SKM-1 treated with dmso at 0.1 percent for 144 hours (cell line): ENCODE measurements around the gene GADL1.

ENCODE experiments used
- DNase-seq: peaks from one replicate; lab custom pipeline; 2025; ENCODE audit not compliant: unreplicated experiment; lab: John Stamatoyannopoulos, UW

The GADL1 gene

DNA sequence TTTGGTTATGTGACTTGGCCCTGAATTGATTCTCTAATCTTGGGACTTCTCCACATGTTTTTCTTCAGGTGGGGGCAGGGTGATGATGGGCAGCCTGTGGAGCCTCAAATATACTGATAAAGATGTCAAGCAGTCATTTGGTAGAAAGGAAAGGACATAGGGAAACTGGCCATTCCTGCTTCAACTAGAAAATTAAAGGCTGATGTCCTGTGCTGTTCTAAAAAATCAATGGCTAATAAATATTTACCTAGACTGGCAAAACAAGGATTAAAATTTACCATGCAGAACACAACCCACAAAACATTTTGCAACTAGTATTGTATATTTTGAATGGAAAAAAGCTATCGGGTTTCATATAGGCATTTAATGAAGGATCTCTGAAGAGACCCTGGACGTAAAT, 133.7 kb downstream of the GADL1 start:
- no peak for DNase-seq

DNA sequence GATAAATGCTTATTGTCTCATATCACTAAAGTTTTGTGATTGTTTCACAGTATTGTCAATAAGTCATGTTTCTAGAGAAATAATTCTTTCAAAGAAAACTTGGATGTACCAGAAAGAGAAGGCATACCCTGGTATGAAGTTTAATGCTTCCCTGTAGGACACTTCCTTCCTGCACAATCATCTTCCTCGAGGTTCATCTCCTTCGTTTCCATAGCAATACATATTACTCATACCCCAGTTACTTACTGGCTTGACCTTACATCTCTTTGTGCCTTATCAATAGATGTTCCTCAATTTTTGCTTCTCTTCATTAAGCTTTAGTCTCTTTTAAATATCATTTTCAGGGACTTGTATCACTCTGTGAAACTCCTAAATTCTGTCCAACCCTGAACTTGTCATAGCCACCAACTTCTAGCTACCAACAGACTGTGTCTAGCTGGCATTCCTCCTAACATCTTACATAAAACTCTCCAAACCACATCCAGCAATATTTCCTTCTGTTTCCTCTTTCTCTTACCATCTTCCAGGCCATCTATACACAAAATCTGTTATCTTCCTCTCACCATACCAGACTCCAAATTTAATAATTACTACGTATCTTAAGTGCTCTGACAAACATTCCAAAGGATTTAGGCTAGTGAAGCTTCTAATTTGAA, 134.3 kb downstream of the GADL1 start:
- DNase-seq = no peak

- no peak for DNase-seq
These were observed 138.2 kb downstream of the GADL1 start for GRCh38 chr3:30756218-30756617.

- DNase-seq = no peak
These were observed 140.0 kb downstream of the GADL1 start for GRCh38 chr3:30754426-30754825.

DNA sequence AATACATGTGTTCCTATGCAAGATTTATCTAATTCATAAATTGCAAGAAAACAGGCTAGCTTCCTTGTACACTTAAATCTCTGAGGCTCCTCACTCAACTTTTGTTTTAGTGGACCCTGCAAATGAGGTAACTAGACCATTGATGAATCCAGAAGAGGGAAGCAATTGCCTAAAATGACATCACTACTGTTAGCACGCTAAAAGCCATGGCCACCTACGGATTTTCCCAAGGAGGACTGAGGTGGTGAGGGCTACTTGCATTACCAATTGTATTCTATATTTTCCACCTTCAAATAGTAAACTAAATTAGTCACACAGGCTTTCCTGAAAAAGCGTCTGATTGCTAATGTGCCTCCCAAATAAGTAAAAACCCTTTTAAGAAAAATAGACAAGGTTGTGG, 140.7 kb downstream of the GADL1 start:
- DNase-seq = no peak

DNA sequence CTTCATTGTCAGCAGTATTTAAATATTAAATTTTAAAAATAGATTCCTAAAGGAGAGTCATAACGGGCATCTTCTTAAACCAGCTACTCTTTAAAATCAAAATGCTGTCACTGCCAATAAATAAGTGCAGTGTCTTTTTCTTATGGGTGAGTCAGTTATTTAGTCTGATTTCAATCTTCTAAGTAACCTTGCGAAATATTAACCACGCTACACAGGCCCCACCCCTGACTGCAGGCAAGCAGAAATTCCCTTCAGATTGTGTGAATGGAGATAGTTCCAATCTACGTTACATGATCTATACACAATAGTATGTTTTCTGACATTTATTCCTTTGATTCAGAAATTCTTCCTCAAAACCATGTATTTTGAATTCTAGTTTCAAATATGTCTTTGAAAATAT, 141.5 kb downstream of the GADL1 start:
- DNase-seq = peak; percentile 52

GRCh38 chr3:30752491-30752890, 142.0 kb downstream of the GADL1 start:
- no peak for DNase-seq

- DNase-seq = peak; percentile 34
These were observed 142.7 kb downstream of the GADL1 start for GRCh38 chr3:30751610-30752299.

DNA sequence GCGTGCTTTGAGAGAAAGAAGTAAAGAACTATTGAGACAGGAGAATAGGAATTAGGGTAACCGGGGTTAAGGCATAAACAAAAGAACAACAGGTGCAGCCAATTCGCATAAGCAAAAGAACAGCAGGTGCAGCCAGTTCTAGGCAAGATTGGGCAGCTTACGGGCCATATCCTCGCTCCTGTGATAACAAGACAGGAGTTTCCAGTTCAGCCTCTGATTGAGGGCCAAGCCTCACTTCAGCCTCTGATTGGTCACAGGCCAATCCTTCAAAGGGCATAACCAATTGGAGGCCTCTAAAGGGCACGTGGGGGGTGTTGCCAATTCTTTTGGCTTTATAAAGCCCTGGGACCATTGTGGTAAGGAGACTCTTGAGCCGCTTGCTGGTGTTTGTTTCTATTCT, 143.5 kb downstream of the GADL1 start:
- no peak for DNase-seq

GRCh38 chr3:30749230-30749629, 145.2 kb downstream of the GADL1 start:
- DNase-seq = no peak

DNA sequence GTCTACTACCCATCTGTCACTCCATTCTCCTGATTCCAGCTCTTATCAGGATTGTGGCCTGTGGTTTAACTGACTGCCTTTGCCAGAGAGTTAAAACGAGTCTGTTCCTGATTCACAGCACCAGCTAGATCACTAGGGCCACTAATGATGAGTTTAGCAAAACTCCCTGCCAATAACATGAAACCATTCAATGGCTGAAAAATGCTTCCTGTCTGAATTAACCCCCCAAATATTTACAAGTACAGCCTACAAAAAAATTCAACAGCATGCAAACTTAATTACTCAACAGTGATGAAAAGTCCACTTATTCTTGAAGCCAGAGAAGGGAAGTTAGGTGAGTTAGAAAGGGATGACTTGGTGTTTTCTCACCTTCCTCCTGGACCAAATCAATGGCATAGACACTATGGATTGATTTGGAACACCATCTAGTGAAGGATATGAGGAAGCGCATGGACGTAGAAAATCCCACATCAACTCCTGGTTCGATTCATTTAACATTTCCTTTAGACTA, 146.6 kb downstream of the GADL1 start:
- DNase-seq = peak; percentile 5

DNA sequence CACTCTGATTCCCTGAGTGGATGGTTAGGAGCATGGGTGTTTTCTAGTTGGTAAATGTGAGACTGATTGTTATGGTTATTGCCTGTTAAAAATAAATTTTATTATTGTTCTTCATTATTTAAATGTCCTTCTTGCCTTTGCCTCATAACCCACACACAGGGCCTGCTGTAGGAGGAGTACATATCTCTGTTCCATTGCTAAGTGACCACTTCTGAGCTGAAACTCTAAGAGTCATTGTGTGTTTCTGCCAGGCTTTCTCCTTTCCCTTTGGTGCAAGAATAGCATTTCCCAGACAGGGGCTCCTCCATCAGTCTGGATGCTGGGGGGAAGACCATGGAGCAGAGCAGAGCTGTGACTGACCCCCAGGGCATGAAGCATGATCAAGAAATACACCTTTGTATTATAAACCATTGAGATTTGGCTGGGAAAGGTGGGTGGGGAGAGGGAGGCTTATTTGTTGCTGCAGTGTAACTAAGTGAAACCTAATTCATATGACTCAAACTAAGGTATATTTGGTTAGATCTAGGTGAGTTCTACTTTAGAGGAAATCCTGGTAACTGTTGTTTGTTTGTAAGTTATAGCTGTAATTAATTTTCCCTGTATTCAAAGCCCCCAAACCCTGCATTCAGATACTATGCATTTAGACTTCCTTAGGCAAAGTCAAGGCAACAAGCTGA, 150.7 kb downstream of the GADL1 start:
- no peak for DNase-seq

DNA sequence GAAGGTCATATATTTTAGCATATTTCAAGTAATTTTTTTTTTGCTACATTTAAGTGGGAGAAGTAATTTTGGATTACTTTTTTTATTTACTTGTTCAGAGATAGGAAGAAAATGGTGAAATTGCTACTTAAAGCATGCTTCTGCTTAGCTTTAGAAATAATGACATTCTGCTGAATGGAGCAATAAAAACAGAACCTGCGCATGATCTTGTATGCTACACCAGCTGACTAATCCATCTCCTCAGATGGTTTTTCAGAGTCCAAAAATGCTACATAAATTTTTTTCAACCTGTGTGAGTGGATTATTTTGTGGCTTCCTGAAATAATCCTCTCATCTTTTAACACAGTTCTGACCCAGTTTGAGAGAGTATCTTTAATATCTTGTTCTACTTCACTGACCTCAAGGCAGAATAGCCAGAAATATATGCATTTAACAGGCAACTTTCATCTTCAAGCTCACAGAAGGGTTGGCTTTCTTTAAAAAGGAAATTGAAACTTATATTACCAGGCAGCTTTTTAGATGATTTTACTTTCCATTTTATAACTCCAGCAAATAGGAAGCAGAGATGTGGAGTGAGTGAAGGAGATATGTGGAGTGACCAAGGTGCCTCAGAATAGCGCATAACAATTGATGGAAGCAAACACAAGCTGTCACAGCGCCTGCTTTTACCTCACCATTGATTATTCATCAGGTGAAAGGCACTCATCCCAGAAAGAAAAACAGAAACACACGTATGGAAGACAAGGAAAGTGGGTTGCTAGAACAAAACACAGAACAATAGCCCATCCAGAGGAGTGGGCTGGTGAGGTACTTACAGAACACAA, 151.5 kb downstream of the GADL1 start:
- no peak for DNase-seq

GRCh38 chr3:30741889-30742288, 152.6 kb downstream of the GADL1 start:
- DNase-seq = no peak

GRCh38 chr3:30738605-30739004, 155.9 kb downstream of the GADL1 start:
- no peak for DNase-seq

DNA sequence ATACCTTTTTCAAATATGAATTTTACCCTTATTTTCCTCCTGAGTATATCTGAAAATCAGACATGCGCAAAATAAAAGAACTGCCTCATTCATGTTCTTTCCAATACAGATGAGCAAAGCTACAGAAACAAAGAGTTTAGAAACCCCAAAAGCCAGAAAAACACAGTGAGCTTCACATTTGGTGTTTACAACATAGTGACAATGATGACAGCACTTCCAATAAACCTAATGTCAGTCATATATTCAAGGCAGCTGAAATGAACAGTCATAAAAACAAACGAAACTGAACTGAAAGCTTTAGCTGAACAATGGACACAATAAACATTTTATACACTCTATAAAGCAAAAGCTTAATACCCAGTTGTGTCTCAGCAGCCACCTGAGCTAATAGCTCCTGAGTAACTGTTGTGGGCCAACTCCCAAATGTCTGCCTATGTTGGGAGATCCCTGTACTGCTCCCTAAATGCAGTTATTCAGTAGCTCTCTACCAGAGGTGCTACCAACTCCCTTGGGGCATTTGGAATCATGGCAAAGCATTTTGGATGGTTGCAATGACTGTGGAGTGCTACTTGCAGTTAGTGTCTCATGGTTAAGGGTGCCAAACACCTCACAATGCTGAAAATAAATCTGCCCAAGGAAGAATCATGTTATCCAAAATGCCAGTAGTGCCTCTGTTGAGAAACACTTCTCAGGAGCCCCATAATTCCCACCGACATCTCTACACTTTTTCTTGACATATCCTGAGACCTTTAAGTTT, 156.5 kb downstream of the GADL1 start:
- no peak for DNase-seq

GRCh38 chr3:30733696-30734095, 160.8 kb downstream of the GADL1 start:
- DNase-seq = no peak

- DNase-seq = no peak
These were observed 161.3 kb downstream of the GADL1 start for GRCh38 chr3:30733209-30733608.

GRCh38 chr3:30730967-30731366, 163.5 kb downstream of the GADL1 start:
- no peak for DNase-seq

DNA sequence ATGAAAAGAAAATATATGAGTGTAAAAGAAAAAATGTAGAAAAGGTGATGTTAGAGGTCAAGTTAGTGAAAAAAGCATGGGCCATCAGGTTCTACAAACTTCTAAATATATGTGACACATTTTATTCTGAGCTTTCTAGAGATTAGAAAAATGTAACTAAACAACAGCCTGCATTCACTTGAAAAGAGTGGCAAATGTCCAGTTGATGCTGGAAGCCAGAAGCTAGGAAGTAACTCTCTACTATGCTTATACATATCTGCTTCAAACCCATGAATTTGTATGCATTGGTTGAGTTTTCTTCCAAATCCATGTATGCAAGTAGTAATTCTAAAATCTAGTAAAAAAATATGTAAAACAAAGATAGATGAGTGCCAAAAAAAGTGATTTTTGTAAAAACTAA, 164.5 kb downstream of the GADL1 start:
- DNase-seq = no peak

GRCh38 chr3:30729512-30729911, 164.9 kb downstream of the GADL1 start:
- no peak for DNase-seq
